ENCODE results near the gene TMOD1. TPM values are rescaled to one million over a fixed set of nuclear protein-coding genes. Genes with fewer than 3 reads are reported as not detected.

Gene TMOD1
- total and polyA plus RNA-seq, 2 experiments from 2014 or later: 0.69 to 4.5 TPM

- TF ChIP-seq REST (IDR thresholded peaks at IDR 0.05; ENCODE audit: unreplicated experiment) (no peak), EZH2phosphoT487 (IDR thresholded peaks at IDR 0.05; ENCODE audit: unreplicated experiment) (no peak), STAT1 (IDR thresholded peaks at IDR 0.05; ENCODE audit: unreplicated experiment) (no peak)
These were observed 127.7 kb downstream of the TMOD1 start (continued) for GRCh38 chr9:97629156-97629555.

- ATAC-seq (no peak), DNase-seq (ENCODE audit: low spot score) (no peak)
- Mint-ChIP-seq H3K27ac (no peak overlapping the region), H3K4me3 (no peak overlapping the region), H3K4me1 (peaks cover 31% of the 10 kb centered on the region), H3K27me3 (ENCODE audit: insufficient read depth, low read depth, poor library complexity) (peaks cover 7% of the 10 kb centered on the region), H3K36me3 (ENCODE audit: low read depth) (peaks cover 4% of the 10 kb centered on the region; the same call in 2 of the 3 replicates), H3K9me3 (no peaks in the 10 kb centered on the region)
- Histone ChIP-seq H3K27me3 (ENCODE audit: insufficient read depth) (no peaks in the 10 kb centered on the region), H3K4me3 (no peak overlapping the region), H3K9me2 (ENCODE audit: insufficient read depth) (no peaks in the 10 kb centered on the region), H3K4me1 (ENCODE audit: insufficient read depth) (peaks cover 19% of the 10 kb centered on the region), H3F3A (replicated peaks; ENCODE audit: low read depth) (peaks cover 3% of the 10 kb centered on the region; the same call in 1 of the 2 replicates), H3K4me2 (no peak overlapping the region), H2AFZ (no peak overlapping the region), H4K20me1 (replicated peaks; ENCODE audit: insufficient read depth) (peaks cover 23% of the 10 kb centered on the region), H3K79me2 (replicated peaks; ENCODE audit: insufficient read depth) (peaks cover 72% of the 10 kb centered on the region), H3K36me3 (ENCODE audit: insufficient read depth) (0 out of 2 replicates have a peak, but pooled peaks cover 6% of the 10 kb centered on the region), H3K27ac (ENCODE audit: low read depth) (no peak overlapping the region)
- TF ChIP-seq STAT1 (IDR thresholded peaks at IDR 0.05; ENCODE audit: unreplicated experiment): no peak
- TF ChIP-seq POLR2AphosphoS5 (IDR thresholded peaks at IDR 0.05; ENCODE audit: low read depth): no peak
- TF ChIP-seq CREB1 (CRISPR knock-in tag; IDR thresholded peaks at IDR 0.05; ENCODE audit: low read depth): no peak
- no peak for TF ChIP-seq REST (IDR thresholded peaks at IDR 0.05; ENCODE audit: unreplicated experiment)
- no peak for TF ChIP-seq ZNF331 (CRISPR knock-in tag; IDR thresholded peaks at IDR 0.05; ENCODE audit: low read depth)
- no peak for TF ChIP-seq CTCF (conservative IDR thresholded peaks at IDR 0.05; ENCODE audit: low read depth in 2 of 2)
- no peak for TF ChIP-seq JUNB (IDR thresholded peaks at IDR 0.05; ENCODE audit: unreplicated experiment)
- no peak for TF ChIP-seq ZNF462 (CRISPR knock-in tag; IDR thresholded peaks at IDR 0.05)
- no peak for TF ChIP-seq ZNF114 (CRISPR knock-in tag; IDR thresholded peaks at IDR 0.05)
- TF ChIP-seq EZH2phosphoT487 (IDR thresholded peaks at IDR 0.05; ENCODE audit: unreplicated experiment): no peak
These were observed 129.1 kb downstream of the TMOD1 start for GRCh38 chr9:97630591-97630990.

Data from GM23338 (cell line).